NCI-H1694 (cell line): Measurements from ENCODE around the gene ANKS1B.
A peak's percentile ranks its signal among the peaks of the same experiment; 100 is the strongest.
"Not testable (repeated sequence)": the region's sequence is repeated elsewhere in the genome, so short reads cannot be mapped to it uniquely, and the experiment has no call there.

ENCODE experiments used
- DNase-seq: peaks from one replicate; lab custom pipeline; 2025; lab: John Stamatoyannopoulos, UW

ANKS1B gene

GRCh38 chr12:99577125-99577524 lies 407.6 kb downstream of the ANKS1B start:
- not testable (repeated sequence) for DNase-seq

GRCh38 chr12:99573980-99574379 lies 410.8 kb downstream of the ANKS1B start:
- DNase-seq: no peak

- DNase-seq: no peak
Measured at GRCh38 chr12:99567072-99567471, 417.7 kb downstream of the ANKS1B start.

GRCh38 chr12:99558109-99558508 lies 426.6 kb downstream of the ANKS1B start:
- DNase-seq: no peak

- DNase-seq: peak; percentile 47
Measured at GRCh38 chr12:99553461-99553860, 431.3 kb downstream of the ANKS1B start.

GRCh38 chr12:99552022-99552421 lies 432.7 kb downstream of the ANKS1B start:
- no peak for DNase-seq

- DNase-seq: no peak
Measured at GRCh38 chr12:99549651-99550050, 435.1 kb downstream of the ANKS1B start.

- no peak for DNase-seq
Measured at GRCh38 chr12:99549196-99549595, 435.5 kb downstream of the ANKS1B start.

GRCh38 chr12:99544457-99544856 lies 440.3 kb downstream of the ANKS1B start:
- no peak for DNase-seq

GRCh38 chr12:99529966-99530365 lies 454.8 kb downstream of the ANKS1B start:
- no peak for DNase-seq

- DNase-seq: no peak
Measured at GRCh38 chr12:99528478-99528877, 456.3 kb downstream of the ANKS1B start.

GRCh38 chr12:99523853-99524252 lies 460.9 kb downstream of the ANKS1B start:
- no peak for DNase-seq

GRCh38 chr12:99522456-99522855 lies 462.3 kb downstream of the ANKS1B start:
- no peak for DNase-seq

- DNase-seq: no peak
Measured at GRCh38 chr12:99521664-99522063, 463.1 kb downstream of the ANKS1B start.

GRCh38 chr12:99513066-99513465 lies 471.7 kb downstream of the ANKS1B start:
- no peak for DNase-seq

- DNase-seq: no peak
Measured at GRCh38 chr12:99505805-99506204, 478.9 kb downstream of the ANKS1B start.

GRCh38 chr12:99498756-99499155 lies 486.0 kb downstream of the ANKS1B start:
- no peak for DNase-seq

GRCh38 chr12:99495799-99496198 lies 488.9 kb downstream of the ANKS1B start:
- DNase-seq: no peak

GRCh38 chr12:99493197-99493596 lies 491.5 kb downstream of the ANKS1B start:
- no peak for DNase-seq

- DNase-seq: no peak
Measured at GRCh38 chr12:99486277-99486676, 498.5 kb downstream of the ANKS1B start.

- no peak for DNase-seq
Measured at GRCh38 chr12:99479149-99479548, 505.6 kb downstream of the ANKS1B start.

GRCh38 chr12:99476956-99477355 lies 507.8 kb downstream of the ANKS1B start:
- no peak for DNase-seq

- no peak for DNase-seq
Measured at GRCh38 chr12:99455350-99456035, 529.2 kb downstream of the ANKS1B start.

- no peak for DNase-seq
Measured at GRCh38 chr12:99454539-99455172, 530.1 kb downstream of the ANKS1B start.
